RKO (cell line): ENCODE data around the gene BCAS4.
"Not testable (repeated sequence)": the region's sequence is repeated elsewhere in the genome, so short reads cannot be mapped to it uniquely, and the experiment has no call there.

Source experiments
- DNase-seq: peaks from one replicate; pipeline ENCODE4 v3.0.0-alpha.2; 2016; ENCODE audit warnings: low spot score

BCAS4 gene

GRCh38 chr20:50799176-50799889 is 4.5 kb downstream of the BCAS4 start:
- DNase-seq = no peak

DNA sequence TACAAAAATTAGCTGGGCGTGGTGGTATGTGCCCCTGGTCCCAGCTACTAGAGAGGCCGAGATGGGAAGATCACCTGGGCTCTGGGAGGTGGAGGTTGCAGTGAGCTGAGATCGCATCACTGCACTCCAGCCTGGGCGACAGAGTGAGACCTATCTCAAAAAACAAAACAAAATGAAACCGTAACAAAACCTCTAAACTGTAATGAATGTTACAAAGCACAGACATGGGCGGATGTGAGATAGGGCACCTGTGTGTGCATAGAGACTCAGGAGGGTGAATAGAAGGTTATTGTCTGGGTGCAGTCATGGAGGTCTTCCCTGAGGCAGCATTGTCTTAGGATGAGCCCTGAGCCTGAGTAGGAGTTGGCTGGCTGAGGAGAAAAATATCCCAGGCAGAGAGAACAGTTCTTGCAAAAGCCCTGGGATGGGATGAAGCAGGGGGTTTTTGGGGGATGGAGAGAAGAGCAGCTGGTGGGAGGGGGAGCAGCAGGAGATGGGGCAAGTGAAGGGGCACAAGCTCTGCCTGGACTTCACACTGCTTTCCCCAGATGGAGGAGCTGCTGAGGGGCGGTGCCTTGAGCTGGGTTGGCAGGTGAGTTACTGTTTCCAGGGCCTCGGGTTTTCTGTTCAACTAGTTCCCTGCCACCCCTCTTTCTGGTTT is 5.2 kb downstream of the BCAS4 start:
- DNase-seq = no peak

GRCh38 chr20:50800986-50801746 is 6.3 kb downstream of the BCAS4 start:
- not testable (repeated sequence) for DNase-seq

GRCh38 chr20:50801747-50802125 is 6.9 kb downstream of the BCAS4 start:
- DNase-seq = no peak

DNA sequence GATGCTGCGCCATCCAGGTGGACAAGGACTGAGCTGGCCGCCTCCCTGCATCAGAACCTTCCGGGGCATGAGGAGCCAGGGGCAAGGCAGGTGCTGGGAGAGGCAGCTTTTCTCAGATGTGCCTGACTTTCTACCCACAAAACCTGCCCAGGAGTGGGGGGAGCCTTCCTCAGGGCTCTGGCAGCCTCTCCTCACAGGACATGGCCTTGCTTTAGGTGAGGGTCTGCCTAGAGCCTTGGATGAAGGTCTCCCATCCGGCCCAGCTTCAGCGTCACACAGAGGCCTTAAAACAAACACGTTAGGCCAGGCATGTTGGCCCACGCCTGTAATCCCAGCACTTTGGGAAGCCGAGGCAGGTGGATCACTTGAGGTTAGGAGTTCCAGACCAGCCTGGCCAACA is 7.4 kb downstream of the BCAS4 start:
- no peak for DNase-seq

- DNase-seq = no peak
Observed at GRCh38 chr20:50804437-50805348, 9.8 kb downstream of the BCAS4 start.

DNA sequence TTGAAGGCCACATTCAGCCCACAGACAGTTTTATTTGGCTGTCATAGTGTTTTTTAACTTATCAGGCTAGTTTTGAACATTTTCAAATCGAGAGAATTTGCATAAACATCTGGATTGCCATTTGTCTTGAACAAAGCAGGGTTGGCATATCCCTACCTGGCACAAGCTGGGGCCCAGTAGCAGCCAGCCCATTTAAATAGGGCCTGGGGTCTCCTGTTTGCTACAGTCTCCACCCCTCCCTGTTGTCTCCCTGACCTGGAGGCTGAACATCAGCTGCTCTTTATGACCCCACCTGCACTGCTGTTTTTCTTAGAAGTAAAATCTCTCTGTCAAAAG is 10.5 kb downstream of the BCAS4 start:
- DNase-seq = no peak

GRCh38 chr20:50806126-50806768 is 11.4 kb downstream of the BCAS4 start:
- DNase-seq = no peak

DNA sequence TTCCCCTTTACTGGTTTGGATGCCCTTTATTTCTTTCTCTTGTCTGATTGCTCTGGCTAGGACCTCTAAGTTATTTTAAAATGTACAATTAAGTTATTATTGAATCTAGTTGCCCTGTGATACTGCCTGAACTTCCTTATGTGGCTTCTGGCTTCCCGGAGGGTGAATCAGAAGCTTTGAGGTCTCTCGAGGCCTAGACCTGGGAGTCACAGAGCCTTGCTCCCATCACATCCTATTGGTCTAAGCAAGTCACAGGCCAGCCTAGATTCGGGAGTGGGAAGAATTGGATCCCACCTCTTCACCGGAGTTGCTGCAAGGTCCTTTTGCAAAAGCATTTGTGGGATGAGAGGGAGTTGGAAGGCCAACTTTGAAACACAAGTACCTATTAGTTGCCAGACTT is 15.2 kb downstream of the BCAS4 start:
- DNase-seq = no peak

DNA sequence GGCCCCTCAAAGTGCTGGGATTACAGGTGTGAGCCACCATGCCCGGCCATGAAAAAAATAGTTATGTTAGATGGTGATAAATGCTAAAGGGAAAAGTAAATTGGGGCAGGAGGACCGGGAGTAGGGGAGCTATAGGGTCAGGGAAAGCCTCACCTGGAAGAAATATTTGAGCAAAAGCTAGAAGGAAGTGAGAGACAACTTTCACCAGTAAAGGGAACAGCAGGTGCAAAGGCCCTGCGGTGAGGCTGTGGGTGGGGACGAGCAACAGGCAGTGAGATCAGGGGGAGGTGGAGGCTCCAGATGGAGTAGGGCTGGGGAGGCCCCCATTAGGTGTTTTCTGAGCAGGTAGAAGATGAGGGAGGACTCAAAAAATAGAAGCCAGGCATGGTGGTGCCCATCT is 16.0 kb downstream of the BCAS4 start:
- DNase-seq = no peak

- DNase-seq = no peak
Observed at GRCh38 chr20:50813101-50813643, 18.3 kb downstream of the BCAS4 start.

DNA sequence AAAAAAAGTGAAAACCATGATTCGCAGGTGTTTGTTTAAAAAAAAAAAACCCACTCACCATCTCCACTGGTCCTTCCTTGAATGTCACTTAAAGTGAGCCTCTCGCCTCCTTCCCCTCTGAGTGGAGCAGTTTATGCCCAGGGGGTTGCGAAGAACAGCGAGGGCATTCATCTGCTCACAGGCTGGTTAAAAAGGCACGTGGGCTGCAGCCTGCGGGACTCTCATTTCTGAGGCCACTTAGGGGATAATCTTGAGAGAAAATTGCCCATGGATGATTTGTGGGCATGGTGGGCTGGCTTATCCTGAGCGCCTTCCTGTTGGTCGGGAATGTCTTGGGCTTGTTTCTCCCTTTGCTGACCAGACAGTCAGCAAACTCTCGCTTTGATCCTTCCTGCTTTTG is 18.9 kb downstream of the BCAS4 start:
- DNase-seq = no peak

DNA sequence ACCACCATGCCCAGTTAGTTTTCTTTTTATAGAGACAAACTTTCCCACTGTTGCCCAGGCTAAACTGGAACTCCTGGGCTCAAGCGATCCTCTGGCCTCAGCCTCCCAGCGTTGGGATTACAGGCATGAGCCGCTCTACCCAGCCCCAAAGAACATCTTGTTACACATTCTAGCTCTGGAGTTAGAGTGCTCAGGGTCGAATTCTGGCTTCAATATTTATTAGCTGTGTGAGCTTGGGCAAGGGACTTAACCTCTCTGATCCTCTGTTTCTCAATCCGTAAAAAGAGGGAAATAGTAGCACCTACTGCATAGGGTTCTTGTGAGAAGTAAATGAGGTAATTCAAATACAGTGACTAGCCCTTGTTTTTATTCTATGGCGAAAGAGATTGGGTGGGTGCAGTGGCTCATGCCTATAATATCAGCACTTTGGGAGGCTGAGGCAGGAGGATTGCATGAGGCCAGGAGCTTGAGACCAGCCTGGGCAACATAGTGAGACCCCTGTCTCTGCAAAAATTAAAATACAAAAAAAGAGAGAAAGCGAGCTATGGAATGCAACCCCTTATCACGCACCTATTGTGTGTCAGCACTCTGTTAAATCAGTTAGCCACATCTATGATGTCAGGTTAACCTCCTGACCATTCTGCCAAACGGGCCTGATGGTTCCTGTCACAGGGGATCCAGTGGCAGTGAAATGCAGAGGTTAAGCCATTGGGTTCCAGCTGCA is 19.7 kb downstream of the BCAS4 start:
- no peak for DNase-seq

DNA sequence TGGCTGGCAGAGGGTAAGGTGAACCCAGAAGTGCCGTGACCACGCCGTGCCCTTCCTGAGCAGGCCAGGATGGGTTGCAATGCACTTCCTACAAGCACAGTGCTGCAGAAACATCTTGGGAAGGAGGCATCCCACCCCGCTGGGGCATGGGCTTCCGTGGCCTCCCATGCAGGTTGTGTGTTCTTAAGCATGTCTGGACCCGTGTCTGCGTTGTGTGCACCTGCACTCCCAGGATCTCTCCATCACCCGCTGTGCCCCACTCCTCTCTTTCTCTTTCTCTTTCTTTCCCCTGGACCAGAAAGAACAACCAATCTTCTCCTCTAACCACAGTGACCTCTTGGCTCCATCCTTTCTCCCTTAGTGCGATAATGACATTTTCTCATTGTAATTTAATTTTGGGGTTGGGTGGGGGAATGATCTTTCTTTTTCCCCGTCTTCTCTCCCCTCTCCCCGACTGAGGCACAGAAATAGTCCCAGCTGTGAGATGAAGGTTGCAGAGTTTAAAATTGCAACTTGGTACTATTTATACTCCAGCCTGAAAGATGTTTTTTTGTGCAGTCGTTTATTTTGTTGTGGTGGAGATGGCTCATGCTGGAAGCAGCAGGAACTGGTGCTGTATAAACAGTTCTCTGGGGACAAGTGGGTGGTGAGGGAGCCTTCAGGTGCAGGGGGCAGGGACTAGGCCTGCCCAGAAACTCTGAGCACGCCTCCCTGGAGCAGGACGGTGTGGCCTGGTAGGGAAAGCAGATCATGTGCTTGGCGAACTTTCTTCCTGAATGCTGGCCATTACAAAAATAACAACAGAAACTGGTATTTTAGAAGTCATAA is 20.5 kb downstream of the BCAS4 start:
- no peak for DNase-seq

DNA sequence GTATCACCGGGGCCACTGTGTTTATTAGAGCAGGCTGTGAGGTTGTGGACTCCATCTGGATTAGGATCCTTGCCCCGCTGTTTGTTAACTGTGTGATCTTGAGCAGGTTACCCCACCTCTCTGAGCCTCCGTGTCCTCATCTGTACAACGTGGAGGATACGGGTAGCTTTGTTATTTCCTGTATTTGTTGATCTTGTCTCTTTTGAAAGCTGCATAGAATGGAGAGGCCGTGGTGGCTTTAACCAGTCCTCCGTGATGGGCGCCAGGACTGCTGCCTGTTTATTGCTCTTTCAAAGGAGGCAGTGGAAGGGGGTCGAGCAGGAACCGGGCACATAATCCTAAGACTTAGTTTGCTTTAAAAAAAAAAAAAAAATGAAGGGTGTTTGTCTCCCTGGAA is 22.9 kb downstream of the BCAS4 start:
- no peak for DNase-seq

- no peak for DNase-seq
Observed at GRCh38 chr20:50819349-50819748, 24.5 kb downstream of the BCAS4 start.

DNA sequence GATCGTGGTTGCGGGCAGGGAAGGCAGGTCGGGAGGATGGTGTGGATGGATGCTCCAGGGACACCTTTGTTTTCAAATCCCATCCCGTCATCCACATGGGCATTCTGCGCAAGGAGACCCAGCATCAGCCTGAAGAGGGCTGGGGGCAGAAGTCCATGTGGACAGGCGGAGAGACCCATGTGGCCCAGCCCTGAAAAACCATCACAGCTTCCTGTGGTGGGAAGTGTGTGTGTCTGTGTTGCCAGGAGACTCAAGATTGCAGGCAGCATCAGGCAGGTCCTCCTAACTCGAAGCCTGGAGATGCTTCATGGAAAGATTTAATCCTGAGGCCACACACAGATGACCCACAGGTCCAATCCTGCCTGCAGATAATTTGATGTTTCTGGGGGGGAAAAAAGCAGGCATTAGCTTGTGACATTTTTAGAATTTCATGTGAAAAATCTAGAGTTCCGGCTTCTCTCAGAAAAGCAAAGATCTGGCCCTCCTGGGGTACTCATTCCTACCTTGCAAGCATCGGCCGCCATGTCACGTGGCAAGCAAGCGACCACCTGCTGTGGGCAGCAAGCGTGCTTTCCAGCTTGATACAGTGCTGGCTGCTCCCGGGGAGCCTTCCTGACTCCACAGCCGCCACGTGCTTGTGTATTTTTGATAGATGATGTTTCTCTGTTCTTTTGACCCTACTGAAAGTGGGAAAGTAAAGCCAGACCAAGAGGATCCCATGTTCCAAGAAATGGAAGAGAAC is 25.8 kb downstream of the BCAS4 start:
- DNase-seq = no peak

DNA sequence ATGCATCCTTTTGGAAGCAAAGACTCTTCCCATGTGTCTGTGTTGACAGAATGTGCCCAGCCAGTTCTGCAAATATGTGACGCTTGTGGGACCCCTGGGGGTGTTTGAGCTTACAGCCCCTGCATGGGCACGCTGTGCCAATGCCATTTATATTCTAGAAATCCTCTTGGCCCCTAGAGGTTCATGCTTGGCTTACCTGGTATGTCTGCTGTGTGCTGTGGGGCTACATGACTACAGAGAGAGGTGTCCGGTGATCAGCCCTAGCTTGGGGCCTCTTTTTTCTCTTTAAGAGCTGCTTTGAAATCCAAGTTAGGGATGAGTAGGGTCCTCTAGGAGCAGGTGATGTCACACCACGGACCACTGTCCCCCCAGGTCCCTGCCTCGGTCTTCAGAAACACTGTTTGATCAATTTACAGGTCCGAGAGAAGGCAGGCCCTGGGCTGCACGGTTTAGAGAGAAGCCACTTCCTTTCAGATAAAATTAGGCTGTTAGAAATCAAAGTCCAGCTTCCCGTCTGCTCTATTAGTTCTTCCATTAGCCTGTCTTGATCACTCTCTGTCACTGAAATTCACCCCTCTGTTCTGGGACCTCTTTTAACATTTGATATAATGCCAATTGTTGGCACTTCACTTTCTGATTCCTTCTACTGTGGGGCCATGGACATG is 26.5 kb downstream of the BCAS4 start:
- DNase-seq = no peak

- no peak for DNase-seq
Observed at GRCh38 chr20:50821994-50822393, 27.1 kb downstream of the BCAS4 start.
